Trophoblast cell (in vitro differentiated cells and primary cell): Measurements from ENCODE around the gene SLC5A8.

Experiments
- DNase-seq, 2 donors: peaks; one replicate each; pipeline ENCODE4 v3.0.0-alpha.2; 2016
- H2AFZ ChIP-seq: 2 replicates; pipeline ENCODE4 v1.6.1; 2013; ENCODE audit warnings: low read length, moderate library complexity, mild to moderate bottlenecking; ENCODE audit not compliant: insufficient read depth, poor library complexity
- H2AK5ac ChIP-seq: 2 replicates; pipeline ENCODE4 v1.6.1; 2013; ENCODE audit warnings: mild to moderate bottlenecking, low read length
- H2BK120ac ChIP-seq: 2 replicates; pipeline ENCODE4 v1.6.1; 2013; ENCODE audit warnings: low read length, mild to moderate bottlenecking, moderate library complexity; ENCODE audit not compliant: insufficient read depth, poor library complexity
- H2BK12ac ChIP-seq: 2 replicates; pipeline ENCODE4 v1.6.1; 2013; ENCODE audit warnings: mild to moderate bottlenecking, low read length, moderate library complexity
- H2BK5ac ChIP-seq: 2 replicates; pipeline ENCODE4 v1.6.1; 2013; ENCODE audit warnings: low read length, low read depth, moderate library complexity, mild to moderate bottlenecking; ENCODE audit not compliant: poor library complexity
- H3K14ac ChIP-seq: 2 replicates; pipeline ENCODE4 v1.6.1; 2013; ENCODE audit warnings: mild to moderate bottlenecking, low read length
- H3K18ac ChIP-seq: 2 replicates; pipeline ENCODE4 v1.6.1; 2013; ENCODE audit warnings: mild to moderate bottlenecking, low read length
- H3K23ac ChIP-seq: 2 replicates; pipeline ENCODE4 v1.6.1; 2013; ENCODE audit warnings: low read length
- H3K27ac ChIP-seq: 2 replicates; pipeline ENCODE4 v1.5.1; 2013; ENCODE audit warnings: low read depth, mild to moderate bottlenecking, inconsistent platforms, low read length, moderate library complexity
- H3K27me3 ChIP-seq: 2 replicates; pipeline ENCODE4 v1.6.1; 2013; ENCODE audit warnings: inconsistent platforms, mild to moderate bottlenecking, low read length, moderate library complexity; ENCODE audit not compliant: insufficient read depth
- H3K36me3 ChIP-seq, 2 experiments: 1 replicate in 1 of 2; 2 replicates in 1 of 2; pipeline ENCODE4 v1.6.1; 2013; ENCODE audit warnings: low read length in 2 of 2, mild to moderate bottlenecking in 2 of 2, moderate library complexity in 1 of 2; ENCODE audit not compliant: insufficient read depth in 2 of 2, control insufficient read depth in 1 of 2
- H3K4ac ChIP-seq: 2 replicates; pipeline ENCODE4 v1.6.1; 2013; ENCODE audit warnings: low read depth, mild to moderate bottlenecking, low read length, moderate library complexity
- H3K4me1 ChIP-seq, 2 experiments: 1 replicate in 1 of 2; 2 replicates in 1 of 2; pipeline ENCODE4 v1.6.1; 2013; ENCODE audit warnings: low read length in 2 of 2, mild to moderate bottlenecking in 2 of 2, moderate library complexity in 1 of 2; ENCODE audit not compliant: insufficient read depth in 2 of 2, control insufficient read depth in 1 of 2
- H3K4me2 ChIP-seq: 2 replicates; pipeline ENCODE4 v1.6.1; 2013; ENCODE audit warnings: inconsistent platforms, mild to moderate bottlenecking, low read length, moderate library complexity
- H3K4me3 ChIP-seq: 2 replicates; pipeline ENCODE4 v1.5.1; 2013; ENCODE audit warnings: mild to moderate bottlenecking, low read depth, low read length, inconsistent platforms
- H3K79me1 ChIP-seq: one replicate; pipeline ENCODE4 v1.6.1; 2013; ENCODE audit warnings: low read length
- H3K79me2 ChIP-seq: 2 replicates; pipeline ENCODE4 v1.6.1; 2013; ENCODE audit warnings: low read length, mild to moderate bottlenecking; ENCODE audit not compliant: control insufficient read depth, insufficient read depth, poor library complexity
- H3K9ac ChIP-seq: 2 replicates; pipeline ENCODE4 v1.6.1; 2013; ENCODE audit warnings: mild to moderate bottlenecking, low read length
- H3K9me3 ChIP-seq: 2 replicates; pipeline ENCODE4 v1.6.1; 2013; ENCODE audit warnings: low read depth, mild to moderate bottlenecking, control low read depth, inconsistent platforms, low read length; ENCODE audit not compliant: insufficient read depth
- H4K12ac ChIP-seq: 2 replicates; pipeline ENCODE4 v1.6.1; 2013; ENCODE audit warnings: low read depth, mild to moderate bottlenecking, low read length, moderate library complexity
- H4K8ac ChIP-seq: 2 replicates; pipeline ENCODE4 v1.6.1; 2013; ENCODE audit warnings: low read depth, mild to moderate bottlenecking, low read length, moderate library complexity
- H4K91ac ChIP-seq: one replicate; pipeline ENCODE4 v1.6.1; 2013; ENCODE audit warnings: low read depth, mild to moderate bottlenecking, low read length, moderate library complexity
- WGBS: extraction: QIAGEN DNeasy Blood & Tissue Kit; methylation state at CpG from one replicate; pipeline ENCODE4 v1.1.7; 2013; ENCODE audit warnings: missing lambda C conversion rate; ENCODE audit not compliant: insufficient read length, insufficient coverage; ENCODE audit errors: extremely low coverage; 5-methylcytosine and 5-hydroxymethylcytosine counted together

Gene SLC5A8

DNA sequence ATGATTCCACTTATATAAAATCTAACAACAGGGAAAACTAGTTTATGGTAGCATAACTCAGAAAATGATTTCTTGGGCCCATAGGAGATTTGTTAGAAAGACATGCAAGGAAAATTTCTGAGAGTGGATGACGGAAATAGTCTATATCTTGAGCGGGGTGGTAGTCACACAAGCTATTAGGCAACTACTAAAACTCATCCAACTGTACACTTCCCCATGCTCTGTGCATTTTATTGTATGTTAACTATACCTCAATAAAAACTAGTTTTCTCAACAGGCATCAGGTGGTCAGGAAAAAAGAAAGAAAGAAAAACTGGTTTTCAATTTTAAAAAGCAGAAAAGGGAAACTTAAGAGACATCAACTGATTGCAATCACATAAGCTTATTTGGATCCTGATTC, 9.9 kb downstream of the SLC5A8 start:
- no peaks in the 10 kb centered on the region for H3K79me1 ChIP-seq
- H2BK12ac ChIP-seq: no peak overlapping the region
- no peaks in the 10 kb centered on the region for H3K36me3 ChIP-seq
- H2BK120ac ChIP-seq: no peak overlapping the region
- no peaks in the 10 kb centered on the region for H3K27me3 ChIP-seq
- no peak overlapping the region for H3K4me2 ChIP-seq
- no peak overlapping the region for H2AFZ ChIP-seq
- H3K27ac ChIP-seq: no peak overlapping the region
- DNase-seq: no peak
- H4K12ac ChIP-seq: no peak overlapping the region
- H4K91ac ChIP-seq: no peak overlapping the region
- no peak overlapping the region for H3K14ac ChIP-seq
- no peak overlapping the region for H3K9ac ChIP-seq
- H3K9me3 ChIP-seq: no peaks in the 10 kb centered on the region
- no peaks in the 10 kb centered on the region for H3K79me2 ChIP-seq
- no peak overlapping the region for H4K8ac ChIP-seq
- no peak overlapping the region for H3K4ac ChIP-seq
- H3K23ac ChIP-seq: no peak overlapping the region
- H3K4me3 ChIP-seq: no peak overlapping the region
- WGBS: no CpG with 5 or more reads among the region's 2 CpGs
- H2BK5ac ChIP-seq: no peak overlapping the region
- no peak overlapping the region for H3K18ac ChIP-seq
- no peaks in the 10 kb centered on the region for H3K4me1 ChIP-seq
- no peak overlapping the region for H2AK5ac ChIP-seq

DNA sequence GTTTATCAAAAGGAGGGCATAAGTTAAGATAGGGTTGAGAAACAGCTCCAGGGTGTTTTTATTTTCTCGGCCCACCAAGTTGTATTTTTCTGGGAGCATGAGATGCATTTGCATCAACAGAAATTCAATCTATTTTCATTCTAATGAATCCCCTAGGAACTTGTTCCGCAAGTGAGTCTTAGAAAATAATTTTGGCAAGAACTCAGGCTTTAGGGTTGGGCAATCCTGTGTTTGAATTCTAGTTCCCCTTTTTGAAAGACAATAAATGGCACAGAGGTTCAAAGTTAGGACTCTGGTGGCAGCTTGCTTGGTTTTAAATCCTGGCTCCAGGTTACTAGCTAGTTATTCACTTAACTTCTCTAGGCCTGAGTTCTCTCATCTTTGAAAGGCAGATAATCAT, 23.7 kb downstream of the SLC5A8 start:
- Histone ChIP-seq H2AK5ac (no peak overlapping the region), H3K4me1 (no peaks in the 10 kb centered on the region), H3K9ac (no peak overlapping the region), H3K36me3 (no peaks in the 10 kb centered on the region), H2BK120ac (no peak overlapping the region), H3K4ac (no peak overlapping the region), H3K9me3 (no peaks in the 10 kb centered on the region), H2BK5ac (no peak overlapping the region), H3K27ac (no peak overlapping the region), H3K79me1 (no peaks in the 10 kb centered on the region), H4K91ac (no peak overlapping the region), H2AFZ (no peak overlapping the region), H3K23ac (no peak overlapping the region), H3K4me3 (no peak overlapping the region), H3K14ac (no peak overlapping the region), H4K12ac (no peak overlapping the region), H3K18ac (no peak overlapping the region), H3K4me2 (no peak overlapping the region), H3K27me3 (no peaks in the 10 kb centered on the region), H3K79me2 (no peaks in the 10 kb centered on the region), H2BK12ac (no peak overlapping the region), H4K8ac (no peak overlapping the region)
- WGBS: no CpG with 5 or more reads among the region's 2 CpGs
- DNase-seq: no peak

DNA sequence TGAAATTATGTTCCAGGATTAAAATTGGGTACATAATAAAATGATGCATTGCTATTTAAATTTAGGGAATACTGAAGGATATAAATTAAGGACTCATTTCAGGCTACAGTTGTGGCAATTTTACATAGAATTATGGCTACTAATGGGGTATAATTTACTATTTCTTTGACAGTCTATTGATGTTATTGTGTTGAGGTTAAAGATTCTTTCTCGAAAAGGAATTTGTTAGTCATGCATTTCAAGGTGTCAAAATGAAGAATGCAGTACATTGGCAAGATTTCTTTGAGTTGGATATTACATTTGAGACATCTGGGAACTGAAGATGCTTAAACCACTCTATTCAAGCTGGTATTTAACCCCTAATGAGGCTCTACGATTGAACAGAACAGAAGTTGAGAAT, 28.3 kb downstream of the SLC5A8 start:
- no CpG with 5 or more reads among the region's 2 CpGs for WGBS
- no peak overlapping the region for H2AK5ac ChIP-seq

DNA sequence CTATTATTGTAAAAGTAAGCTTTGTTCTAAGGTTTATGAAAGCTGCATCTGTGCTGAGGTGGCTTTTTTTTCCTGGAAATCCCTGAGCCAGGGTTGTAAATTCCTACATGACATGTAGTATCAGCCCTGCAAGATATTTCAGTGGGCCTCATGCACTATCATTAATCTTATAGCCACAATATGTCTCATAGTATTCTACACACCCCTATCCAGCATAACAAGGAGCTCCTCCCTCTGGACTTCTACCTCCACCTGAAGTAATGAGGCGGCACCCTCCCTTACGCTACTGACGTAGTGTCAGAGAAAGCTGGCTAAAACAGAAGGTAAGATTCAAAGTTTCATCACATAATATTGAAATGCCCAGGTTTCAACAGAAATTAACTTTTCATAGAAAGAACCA, 35.5 kb downstream of the SLC5A8 start:
- H4K12ac ChIP-seq: no peak overlapping the region
- H3K27ac ChIP-seq: no peak overlapping the region
- no peak overlapping the region for H3K18ac ChIP-seq
- no peak for DNase-seq
- H4K8ac ChIP-seq: no peak overlapping the region
- H3K36me3 ChIP-seq: no peaks in the 10 kb centered on the region
- no peak overlapping the region for H3K23ac ChIP-seq
- no peak overlapping the region for H3K9ac ChIP-seq
- no peak overlapping the region for H3K4ac ChIP-seq
- no peak overlapping the region for H2BK5ac ChIP-seq
- H3K9me3 ChIP-seq: no peaks in the 10 kb centered on the region
- no peak overlapping the region for H2AK5ac ChIP-seq
- no peak overlapping the region for H3K14ac ChIP-seq
- no peaks in the 10 kb centered on the region for H3K27me3 ChIP-seq
- no peak overlapping the region for H3K4me2 ChIP-seq
- no peaks in the 10 kb centered on the region for H3K79me2 ChIP-seq
- no peak overlapping the region for H4K91ac ChIP-seq
- H2AFZ ChIP-seq: no peak overlapping the region
- H3K4me3 ChIP-seq: no peak overlapping the region
- no CpG with 5 or more reads among the region's 3 CpGs for WGBS
- H2BK12ac ChIP-seq: no peak overlapping the region
- H2BK120ac ChIP-seq: no peak overlapping the region
- H3K4me1 ChIP-seq: no peaks in the 10 kb centered on the region
- no peaks in the 10 kb centered on the region for H3K79me1 ChIP-seq

More for the DNA sequence above, 28.3 kb downstream of the SLC5A8 start:
- Histone ChIP-seq H3K4me2 (no peak overlapping the region), H3K23ac (no peak overlapping the region), H4K91ac (no peak overlapping the region), H2BK5ac (no peak overlapping the region), H3K4me1 (no peaks in the 10 kb centered on the region), H3K9me3 (no peaks in the 10 kb centered on the region), H4K12ac (no peak overlapping the region), H3K36me3 (no peaks in the 10 kb centered on the region), H3K18ac (no peak overlapping the region), H3K9ac (no peak overlapping the region), H3K27me3 (no peaks in the 10 kb centered on the region), H3K14ac (no peak overlapping the region), H2BK120ac (no peak overlapping the region), H3K4me3 (no peak overlapping the region), H4K8ac (no peak overlapping the region), H3K79me2 (no peaks in the 10 kb centered on the region), H3K79me1 (no peaks in the 10 kb centered on the region), H2AFZ (no peak overlapping the region), H3K27ac (no peak overlapping the region), H3K4ac (no peak overlapping the region), H2BK12ac (no peak overlapping the region)
- DNase-seq: no peak
